ENCODE results near the gene DCDC2C.

Gene DCDC2C

GRCh38 chr2:3747032-3747654 is 43.8 kb downstream of the DCDC2C start:
- DNase-seq (ENCODE audit: low spot score) = no peak

GRCh38 chr2:3747826-3748225 is 44.5 kb downstream of the DCDC2C start:
- DNase-seq (ENCODE audit: low spot score) = no peak

GRCh38 chr2:3749201-3749600 is 45.8 kb downstream of the DCDC2C start:
- no peak for DNase-seq (ENCODE audit: low spot score)

- DNase-seq (ENCODE audit: low spot score) = no peak
Measured at GRCh38 chr2:3751251-3751650, 47.9 kb downstream of the DCDC2C start.

- DNase-seq (ENCODE audit: low spot score) = no peak
Measured at GRCh38 chr2:3751806-3752205, 48.4 kb downstream of the DCDC2C start.

- no peak for DNase-seq (ENCODE audit: low spot score)
Measured at GRCh38 chr2:3752376-3752775, 49.0 kb downstream of the DCDC2C start.

GRCh38 chr2:3753561-3753960 is 50.2 kb downstream of the DCDC2C start:
- DNase-seq (ENCODE audit: low spot score) = no peak

GRCh38 chr2:3754280-3754679 is 50.9 kb downstream of the DCDC2C start:
- no peak for DNase-seq (ENCODE audit: low spot score)

GRCh38 chr2:3754795-3755194 is 51.4 kb downstream of the DCDC2C start:
- no peak for DNase-seq (ENCODE audit: low spot score)

- no peak for DNase-seq (ENCODE audit: low spot score)
Measured at GRCh38 chr2:3755277-3755676, 51.9 kb downstream of the DCDC2C start.

- no peak for DNase-seq (ENCODE audit: low spot score)
Measured at GRCh38 chr2:3756306-3756705, 52.9 kb downstream of the DCDC2C start.

GRCh38 chr2:3758906-3759305 is 55.5 kb downstream of the DCDC2C start:
- DNase-seq (ENCODE audit: low spot score) = no peak

- no peak for DNase-seq (ENCODE audit: low spot score)
Measured at GRCh38 chr2:3759331-3759730, 56.0 kb downstream of the DCDC2C start.

- no peak for DNase-seq (ENCODE audit: low spot score)
Measured at GRCh38 chr2:3759761-3760160, 56.4 kb downstream of the DCDC2C start.

- no peak for DNase-seq (ENCODE audit: low spot score)
Measured at GRCh38 chr2:3761272-3761671, 57.9 kb downstream of the DCDC2C start.

- no peak for DNase-seq (ENCODE audit: low spot score)
Measured at GRCh38 chr2:3762771-3763447, 59.5 kb downstream of the DCDC2C start.

- DNase-seq (ENCODE audit: low spot score) = no peak
Measured at GRCh38 chr2:3766824-3767223, 63.4 kb downstream of the DCDC2C start.

GRCh38 chr2:3768960-3769765 is 65.8 kb downstream of the DCDC2C start:
- no peak for DNase-seq (ENCODE audit: low spot score)

GRCh38 chr2:3769766-3770165 is 66.4 kb downstream of the DCDC2C start:
- DNase-seq (ENCODE audit: low spot score) = no peak

- DNase-seq (ENCODE audit: low spot score) = no peak
Measured at GRCh38 chr2:3770724-3771415, 67.5 kb downstream of the DCDC2C start.

GRCh38 chr2:3771576-3771975 is 68.2 kb downstream of the DCDC2C start:
- DNase-seq (ENCODE audit: low spot score) = no peak

- no peak for DNase-seq (ENCODE audit: low spot score)
Measured at GRCh38 chr2:3774336-3774735, 71.0 kb downstream of the DCDC2C start.

GRCh38 chr2:3776311-3776710 is 72.9 kb downstream of the DCDC2C start:
- no peak for DNase-seq (ENCODE audit: low spot score)

Measured in LoVo (cell line).